GM18907 (cell line): ENCODE results near the gene ACTR3C.
"Not testable (repeated sequence)": the region's sequence is repeated elsewhere in the genome, so short reads cannot be mapped to it uniquely, and the experiment has no call there.

Source experiments
- ATAC-seq: cut with Tn5 transposase; IDR thresholded peaks from one replicate; pipeline ENCODE4 v1.9.1; 2021; ENCODE audit warnings: mild to moderate bottlenecking, moderate library complexity; ENCODE audit not compliant: unreplicated experiment

ACTR3C gene

GRCh38 chr7:150219941-150220658, 103.2 kb downstream of the ACTR3C start:
- not testable (repeated sequence) for ATAC-seq

GRCh38 chr7:150206848-150207247, 116.5 kb downstream of the ACTR3C start:
- not testable (repeated sequence) for ATAC-seq

- not testable (repeated sequence) for ATAC-seq
Observed at GRCh38 chr7:150205866-150206265, 117.5 kb downstream of the ACTR3C start.

- ATAC-seq = not testable (repeated sequence)
Observed at GRCh38 chr7:150204577-150204976, 118.8 kb downstream of the ACTR3C start.

- not testable (repeated sequence) for ATAC-seq
Observed at GRCh38 chr7:150202894-150203293, 120.5 kb downstream of the ACTR3C start.
